HG03354 (cell line): Measurements from ENCODE around the gene BBS10.
"Not testable (repeated sequence)": the region's sequence is repeated elsewhere in the genome, so short reads cannot be mapped to it uniquely, and the experiment has no call there.

Experiments
- ATAC-seq: cut with Tn5 transposase; IDR thresholded peaks from one replicate; pipeline ENCODE4 v1.9.1; 2021; ENCODE audit warnings: mild to moderate bottlenecking; ENCODE audit not compliant: unreplicated experiment, poor library complexity, severe bottlenecking

Gene BBS10

DNA sequence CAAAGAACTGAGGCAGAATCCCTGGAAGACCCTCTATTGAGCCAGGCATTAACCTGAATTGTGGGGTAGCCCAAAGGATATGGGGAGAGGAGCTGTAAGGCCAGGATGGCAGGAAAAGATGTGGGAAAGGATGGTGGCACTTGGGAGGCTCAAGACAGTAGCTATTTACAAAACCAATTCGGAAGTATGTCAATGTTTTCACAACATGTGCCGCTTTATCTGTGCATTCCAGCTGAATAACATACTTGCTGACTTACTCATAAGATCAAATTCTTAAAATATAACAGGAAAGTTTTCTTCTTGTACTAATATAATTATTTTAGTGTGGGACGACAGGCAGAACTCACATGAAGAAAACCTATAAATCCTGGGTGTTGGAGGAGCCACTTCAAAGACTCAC lies 10.6 kb downstream of the BBS10 start:
- ATAC-seq = no peak

DNA sequence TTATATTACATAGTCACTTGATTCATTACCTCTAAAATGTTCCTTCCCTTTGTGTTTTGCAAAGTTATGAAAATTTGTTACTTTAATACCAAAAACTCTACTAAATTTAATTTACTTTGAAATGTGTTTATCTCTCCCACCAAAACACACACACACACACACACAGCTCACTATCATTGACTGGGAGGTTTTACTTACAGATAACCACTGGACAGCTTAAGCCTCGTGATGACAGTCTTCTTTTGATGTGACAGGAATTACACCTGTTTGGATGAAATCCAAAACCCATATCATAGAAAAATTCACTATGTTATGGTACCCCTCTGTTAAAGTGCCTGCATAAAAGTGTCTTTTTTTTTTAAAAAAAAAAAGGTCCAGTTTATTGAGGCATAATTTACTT lies 15.6 kb downstream of the BBS10 start:
- ATAC-seq = no peak

DNA sequence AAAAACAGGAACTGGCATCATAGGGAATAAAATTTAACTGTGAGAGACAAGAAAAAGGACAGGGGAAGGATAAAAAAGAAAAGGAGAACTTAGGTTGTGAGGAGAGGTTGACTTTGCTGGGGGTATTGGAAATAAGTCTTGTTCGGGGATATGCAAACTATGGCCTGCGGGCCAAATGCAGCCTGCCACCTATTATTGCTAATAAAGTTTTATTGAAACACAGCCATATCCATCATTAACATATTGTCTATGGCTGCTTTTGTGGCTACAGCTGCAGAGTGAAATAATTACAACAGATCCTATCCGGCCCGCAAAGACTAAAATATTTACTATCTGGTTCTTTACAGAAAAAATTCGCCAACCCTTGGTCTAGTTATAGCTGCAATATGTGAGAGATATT lies 18.6 kb downstream of the BBS10 start:
- no peak for ATAC-seq

DNA sequence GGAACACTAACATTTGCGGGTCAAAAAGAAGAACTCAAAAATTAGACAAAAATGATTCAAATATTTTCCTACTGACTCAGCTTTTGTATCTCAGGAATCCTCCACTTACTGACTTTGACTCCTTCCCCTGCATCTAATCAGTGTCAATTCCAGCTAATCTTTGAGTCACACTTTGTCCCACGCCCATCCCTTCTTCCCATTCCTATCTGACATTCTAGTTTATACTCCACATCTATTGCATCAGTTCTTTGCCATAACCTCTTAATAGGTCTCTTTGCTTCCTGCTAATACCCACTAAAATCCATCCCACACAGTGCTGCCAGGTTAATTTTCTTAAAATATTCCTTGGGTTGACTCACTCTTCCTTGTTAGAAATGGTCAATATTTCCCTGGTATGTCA lies 19.1 kb downstream of the BBS10 start:
- ATAC-seq = no peak

DNA sequence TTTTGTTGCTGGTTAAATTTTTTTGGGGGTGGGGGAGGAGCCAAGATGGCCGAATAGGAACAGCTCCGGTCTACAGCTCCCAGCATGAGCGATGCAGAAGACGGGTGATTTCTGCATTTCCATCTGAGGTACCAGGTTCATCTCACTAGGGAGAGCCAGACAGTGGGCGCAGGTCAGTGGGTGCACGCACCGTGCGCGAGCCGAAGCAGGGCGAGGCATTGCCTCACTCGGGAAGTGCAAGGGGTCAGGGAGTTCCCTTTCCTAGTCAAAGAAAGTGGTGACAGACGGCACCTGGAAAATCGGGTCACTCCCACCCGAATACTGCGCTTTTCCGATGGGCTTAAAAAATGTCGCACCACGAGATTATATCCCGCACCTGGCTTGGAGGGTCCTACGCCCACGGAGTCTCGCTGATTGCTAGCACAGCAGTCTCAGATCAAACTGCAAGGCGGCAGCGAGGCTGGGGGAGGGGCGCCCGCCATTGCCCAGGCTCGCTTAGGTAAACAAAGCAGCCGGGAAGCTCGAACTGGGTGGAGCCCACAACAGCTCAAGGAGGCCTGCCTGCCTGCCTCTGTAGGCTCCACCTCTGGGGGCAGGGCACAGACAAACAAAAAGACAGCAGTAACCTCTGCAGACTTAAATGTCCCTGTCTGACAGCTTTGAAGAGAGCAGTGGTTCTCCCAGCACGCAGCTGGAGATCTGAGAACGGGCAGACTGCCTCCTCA lies 28.5 kb downstream of the BBS10 start:
- not testable (repeated sequence) for ATAC-seq

DNA sequence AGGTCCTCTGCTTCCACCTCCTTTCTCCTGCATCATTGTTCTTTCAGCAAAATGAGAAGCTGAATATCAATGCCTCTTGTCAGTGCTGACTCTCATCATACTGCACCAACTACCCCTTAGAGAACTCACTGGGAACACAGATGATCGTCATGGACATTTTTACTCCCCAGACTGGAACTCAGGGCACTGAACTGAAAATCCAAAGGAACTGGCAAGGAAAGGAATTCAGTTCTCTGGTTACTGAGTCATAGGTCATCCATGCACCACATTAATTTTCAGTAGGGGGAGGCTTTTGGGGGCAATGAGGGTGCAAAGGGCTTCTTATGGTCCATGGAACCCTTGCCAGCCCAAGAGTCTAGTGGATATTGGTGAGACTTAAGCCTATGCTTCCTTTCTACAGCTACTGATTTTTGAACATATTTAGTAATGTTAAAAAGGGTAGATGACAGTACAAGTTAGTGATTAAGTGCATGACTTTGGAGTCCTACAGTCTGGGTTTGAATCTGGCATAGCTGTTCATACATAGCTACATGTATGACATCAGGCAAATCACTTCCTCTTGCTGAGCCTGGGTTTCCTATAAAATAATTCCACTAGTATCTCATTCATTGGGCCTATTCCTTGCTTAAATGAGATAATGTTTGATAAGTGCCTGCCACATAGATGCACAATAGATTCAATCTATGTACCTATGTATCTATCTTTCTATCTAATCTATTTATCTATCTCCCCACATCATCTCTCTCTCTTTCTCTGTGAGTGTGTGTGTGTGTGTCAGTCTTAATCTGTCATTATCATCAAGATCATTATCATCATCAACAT lies 29.2 kb downstream of the BBS10 start:
- no peak for ATAC-seq

DNA sequence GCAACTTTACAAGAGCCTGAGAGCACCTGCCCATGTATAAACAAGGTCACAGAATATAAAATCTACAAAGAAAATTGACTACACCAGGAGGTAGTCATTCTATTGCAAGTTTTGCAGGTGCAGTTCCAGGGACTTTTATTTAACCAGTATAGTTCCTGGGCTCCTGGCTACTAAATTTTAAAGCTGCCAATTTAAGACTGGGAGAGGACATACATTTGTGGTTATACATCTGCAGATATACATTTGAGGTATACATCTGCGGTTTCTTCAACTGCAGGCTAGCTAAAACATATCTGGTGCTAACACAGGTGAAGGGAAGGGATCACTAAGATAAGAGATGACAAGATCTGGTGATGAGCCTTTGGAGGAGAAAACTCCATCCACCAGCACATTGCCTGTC lies 30.2 kb downstream of the BBS10 start:
- no peak for ATAC-seq

DNA sequence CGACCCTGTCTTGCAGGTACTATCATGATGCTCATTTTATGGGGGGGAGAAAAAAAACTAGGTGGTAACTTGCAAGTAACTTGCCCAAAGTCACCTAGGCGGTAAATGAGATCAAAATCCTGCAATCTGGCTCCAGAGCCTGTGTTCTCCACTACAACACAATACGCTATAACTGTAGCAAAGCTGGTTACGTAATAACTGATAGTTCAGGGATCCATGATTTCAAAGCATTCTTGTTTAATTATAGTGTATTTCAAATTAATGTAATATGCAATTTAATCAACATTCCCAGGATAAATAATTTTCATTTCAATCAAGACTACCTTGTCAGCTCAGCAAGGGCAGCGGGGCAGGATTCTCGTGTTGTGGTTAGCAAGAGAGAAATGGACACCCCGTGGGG lies 31.7 kb downstream of the BBS10 start:
- no peak for ATAC-seq

DNA sequence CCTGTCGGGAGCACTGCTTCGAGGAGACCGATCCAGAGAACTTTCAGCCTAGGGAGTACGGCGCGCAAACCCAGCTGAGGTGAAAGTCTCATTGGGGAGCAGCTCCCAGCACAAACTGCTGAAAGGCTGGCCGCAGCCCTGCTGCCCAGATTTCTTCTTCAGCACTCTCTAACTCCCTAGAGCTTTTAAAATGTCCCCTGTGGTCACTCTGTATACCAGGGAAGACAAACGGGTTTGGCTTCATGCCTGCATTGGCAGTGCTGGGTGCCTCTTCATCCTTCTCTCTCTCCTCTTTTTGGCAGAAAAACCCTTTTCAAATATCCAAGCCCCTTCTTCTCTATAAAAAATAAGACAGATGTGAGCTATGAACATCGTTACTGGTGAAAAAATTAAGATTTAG lies 34.9 kb downstream of the BBS10 start:
- ATAC-seq = no peak

DNA sequence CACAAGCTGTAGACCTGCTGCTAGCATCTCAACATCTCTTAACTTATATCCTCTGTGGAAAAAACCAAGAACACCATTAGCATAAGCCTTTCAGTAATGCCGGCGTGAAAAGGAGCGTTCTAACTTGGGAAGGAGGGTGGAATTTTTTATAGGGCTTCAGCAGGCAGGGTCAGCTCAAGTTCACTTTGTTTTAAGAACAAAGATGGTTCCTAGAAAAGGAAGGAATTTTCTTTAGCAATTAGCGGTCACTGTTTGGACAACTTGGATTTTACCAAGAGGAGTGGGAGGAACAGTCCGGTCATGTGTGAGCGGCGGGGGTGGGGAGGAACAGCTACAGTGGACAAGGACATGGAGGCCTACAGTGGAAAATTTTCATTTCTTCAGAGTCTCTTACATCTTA lies 35.9 kb downstream of the BBS10 start:
- no peak for ATAC-seq

DNA sequence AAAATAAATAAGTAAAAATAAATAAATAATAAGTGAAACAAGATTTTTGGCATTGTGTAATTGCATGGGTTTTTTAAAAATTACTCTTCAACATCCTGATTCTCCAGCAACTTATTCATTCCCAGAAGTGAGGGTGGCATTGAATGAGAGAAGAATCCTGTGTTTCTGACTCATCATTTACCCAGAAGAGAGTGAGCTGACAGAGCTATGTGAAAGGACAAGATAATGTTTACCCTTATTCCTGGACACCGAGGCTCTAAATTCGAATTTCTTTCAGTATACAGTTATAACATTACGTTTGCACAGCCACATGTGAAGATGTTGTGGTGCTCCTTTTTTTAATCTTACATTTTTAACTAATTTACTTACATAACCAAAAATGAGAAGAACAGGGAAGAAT lies 36.4 kb downstream of the BBS10 start:
- no peak for ATAC-seq

DNA sequence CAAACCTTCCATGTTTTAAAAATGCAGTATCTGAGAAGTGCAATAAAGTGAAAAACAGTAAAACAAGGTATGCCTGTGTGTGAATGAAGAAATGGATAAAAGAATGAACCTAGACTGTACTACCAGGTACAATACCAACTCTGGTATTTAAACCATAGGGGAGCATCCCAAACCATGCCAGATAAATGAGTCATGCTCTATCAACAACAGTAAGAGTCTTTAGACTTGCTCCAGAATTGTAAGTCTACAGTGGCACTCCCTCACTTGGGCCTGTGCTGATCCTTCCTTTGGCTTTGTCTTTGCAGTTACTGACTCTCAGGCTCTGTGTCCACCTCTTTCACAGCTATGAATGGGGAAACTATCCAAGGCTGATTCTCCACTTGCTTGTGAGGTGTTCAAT lies 38.1 kb downstream of the BBS10 start:
- no peak for ATAC-seq

DNA sequence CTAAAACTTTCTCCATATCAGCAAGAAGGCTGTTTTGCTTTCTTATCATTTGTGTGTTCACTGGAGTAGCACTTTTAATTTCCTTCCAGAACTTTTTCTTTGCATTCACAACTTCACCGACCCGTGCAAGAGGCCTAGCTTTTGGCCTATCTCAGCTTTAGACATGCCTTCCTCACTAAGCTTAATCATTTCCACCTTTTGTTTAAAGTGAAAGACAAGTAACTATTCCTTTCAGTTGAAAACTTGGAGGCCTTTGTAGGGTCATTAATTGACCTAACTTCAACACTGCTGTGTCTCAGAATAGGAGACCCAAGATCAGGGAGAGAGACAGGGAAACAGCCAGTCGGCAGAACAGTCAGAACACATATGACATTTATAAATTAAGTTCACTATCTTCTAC lies 39.3 kb downstream of the BBS10 start:
- ATAC-seq = no peak

DNA sequence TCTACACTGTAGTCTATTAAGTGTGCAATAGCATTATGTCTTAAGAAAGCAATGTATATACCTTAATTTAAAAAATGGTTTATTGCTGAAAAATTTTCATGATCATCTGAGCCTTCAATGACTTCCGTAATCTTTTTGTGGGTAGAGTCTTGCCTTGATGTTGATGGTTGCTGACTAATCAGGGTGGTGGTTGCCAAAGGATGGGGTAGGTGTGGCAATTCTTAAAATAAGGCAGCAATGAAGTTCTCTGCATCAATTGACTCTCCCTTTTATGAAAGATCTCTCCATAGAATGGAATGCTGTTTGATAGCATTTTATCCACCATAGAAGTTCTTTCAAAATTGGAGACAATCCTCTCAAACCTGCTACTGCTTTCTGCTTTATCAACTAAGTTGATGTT lies 41.1 kb downstream of the BBS10 start:
- ATAC-seq = no peak

DNA sequence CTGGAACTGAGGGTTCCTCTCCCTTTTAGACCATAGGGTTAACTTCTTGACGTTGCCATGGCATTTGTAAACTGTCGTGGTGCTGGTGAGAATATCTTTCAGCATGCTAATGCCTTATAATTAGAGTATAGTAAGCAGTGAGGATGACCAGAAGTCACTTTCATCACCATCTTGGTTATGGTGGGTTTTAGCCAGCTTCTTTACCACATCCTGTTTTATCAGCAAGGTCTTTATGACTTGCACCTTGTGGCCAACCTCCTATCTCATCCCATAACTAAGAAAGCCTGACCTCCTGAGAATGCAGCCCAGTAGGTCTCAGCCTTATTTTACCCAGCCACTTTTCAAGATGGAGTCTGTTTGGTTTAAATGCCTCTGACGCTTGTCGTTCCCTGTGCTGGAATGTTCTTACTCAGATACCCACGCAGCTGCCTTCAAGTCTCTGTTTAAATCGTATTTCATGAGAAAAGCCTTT lies 44.2 kb downstream of the BBS10 start:
- no peak for ATAC-seq

DNA sequence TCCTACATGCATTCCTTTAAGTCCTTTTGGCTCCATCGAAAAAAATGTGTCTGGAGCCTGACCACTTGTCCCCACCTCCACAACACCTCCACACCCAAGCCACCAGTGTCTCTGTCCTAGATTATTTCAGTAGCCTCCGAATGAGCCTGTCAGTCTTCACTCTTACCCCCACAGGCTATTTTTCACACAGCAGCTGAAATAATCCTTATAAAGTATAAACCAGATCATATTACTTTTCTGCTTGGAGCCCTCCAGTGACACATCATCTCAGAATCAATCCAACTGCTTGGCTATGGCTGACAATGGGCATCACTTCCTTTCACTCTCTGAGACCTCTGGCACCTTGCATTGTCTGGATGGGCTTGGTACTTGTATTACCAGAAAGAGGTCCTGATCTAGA lies 44.9 kb downstream of the BBS10 start:
- no peak for ATAC-seq

DNA sequence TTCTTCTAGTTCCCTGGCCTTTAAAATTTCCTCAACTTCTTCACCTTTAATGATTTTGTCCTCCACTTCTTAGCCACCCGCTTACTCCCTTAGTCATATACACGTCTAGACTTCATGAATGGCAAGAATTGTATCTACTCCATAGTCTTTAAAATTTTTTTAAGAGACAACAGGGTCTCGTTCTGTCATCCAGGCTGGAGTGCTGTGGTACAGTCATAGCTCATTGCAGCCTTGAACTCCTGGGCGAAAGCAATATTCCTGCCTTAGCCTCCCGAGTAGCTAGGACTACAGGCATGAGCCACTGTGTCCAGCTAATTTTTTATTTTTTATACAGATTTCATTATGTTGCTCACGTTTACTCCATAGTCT lies 47.9 kb downstream of the BBS10 start:
- no peak for ATAC-seq

DNA sequence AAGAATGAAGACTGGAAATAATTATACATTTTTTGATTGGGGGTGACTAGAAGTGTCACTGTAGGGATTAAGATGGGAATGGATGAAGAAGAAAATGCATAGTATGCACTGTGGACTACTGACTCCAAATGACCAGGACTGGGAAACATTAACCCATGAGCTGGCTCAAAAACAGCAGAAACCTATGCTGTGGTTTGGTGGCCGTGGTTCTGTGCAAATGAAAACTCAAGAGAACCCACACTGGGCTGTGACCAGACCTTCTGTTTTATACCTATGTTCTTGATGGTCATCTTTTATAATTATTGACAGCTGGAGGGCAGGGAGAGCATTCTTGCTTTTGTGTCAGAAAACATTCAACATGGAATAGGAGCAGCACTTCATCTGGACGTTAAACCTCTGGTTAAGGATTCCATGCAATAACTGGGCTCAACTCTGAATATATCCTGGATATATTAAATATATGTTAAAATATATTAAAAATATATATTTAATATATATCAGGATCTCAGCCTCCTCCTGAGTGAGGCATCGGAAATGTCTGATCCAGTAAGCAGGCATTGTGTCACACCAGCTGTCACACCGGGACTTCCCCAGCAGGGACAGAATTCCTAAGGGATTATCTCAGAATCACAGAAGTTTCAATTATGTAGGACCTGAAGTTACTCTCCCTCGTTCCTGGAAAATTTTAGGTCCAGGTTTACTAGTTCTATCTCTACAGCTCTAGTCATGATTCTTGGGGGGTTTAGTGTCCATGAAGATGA lies 48.5 kb downstream of the BBS10 start:
- no peak for ATAC-seq
